Inflammatory macrophage treated with lipopolysaccharide for 1 hour (primary cell): Measurements from ENCODE around the gene WDTC1.
"Not testable (repeated sequence)": the region's sequence is repeated elsewhere in the genome, so short reads cannot be mapped to it uniquely, and the experiment has no call there.

Source experiments
- DNase-seq, 2 donors: peaks; one replicate each; pipeline ENCODE4 v3.0.0-alpha.2; 2020 to 2022

Gene WDTC1

DNA sequence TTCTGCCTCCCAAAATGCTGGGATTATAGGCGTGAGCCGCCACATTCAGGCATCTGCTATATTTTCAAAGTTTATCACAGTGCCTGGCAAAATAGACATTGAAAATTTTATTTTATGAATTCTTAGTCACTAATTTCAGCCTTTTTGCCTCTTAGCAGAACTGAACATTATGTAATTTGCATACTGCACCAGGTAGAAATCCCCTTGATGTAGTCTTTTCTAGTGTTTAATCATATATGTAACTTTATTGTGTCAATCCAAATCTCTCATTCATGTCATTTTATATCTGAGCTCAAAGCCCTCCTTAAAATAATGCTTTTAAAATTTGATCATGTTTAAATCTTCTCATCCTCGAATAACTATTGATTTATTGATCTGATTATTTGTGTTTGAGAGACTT lies 19.2 kb downstream of the WDTC1 start:
- DNase-seq, result no peak

- DNase-seq, result peak; percentile 22 to 33
Measured at GRCh38 chr1:27255136-27255535, 20.7 kb downstream of the WDTC1 start.

GRCh38 chr1:27257155-27257554 lies 22.7 kb downstream of the WDTC1 start:
- DNase-seq, result no peak

DNA sequence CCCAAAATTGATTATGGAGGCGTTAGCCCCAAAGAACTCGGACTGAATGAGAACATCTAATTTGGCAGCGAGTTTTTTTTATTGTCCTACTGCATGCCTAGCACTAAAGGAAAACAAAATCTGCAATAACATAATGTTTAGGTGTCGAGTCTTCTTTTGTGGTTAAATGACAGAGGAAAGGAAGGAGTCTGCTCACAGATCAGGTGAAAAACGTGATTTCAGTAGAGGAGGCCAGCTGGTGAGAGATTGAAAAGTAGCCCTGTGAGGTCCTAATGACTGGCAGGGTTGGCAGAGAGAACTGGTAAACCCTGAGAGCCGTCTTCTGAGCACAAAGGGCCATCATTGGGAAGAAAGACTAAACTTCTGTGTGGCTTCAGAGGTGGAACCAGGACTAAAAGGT lies 24.2 kb downstream of the WDTC1 start:
- DNase-seq, result no peak

GRCh38 chr1:27267153-27267552 lies 32.7 kb downstream of the WDTC1 start:
- no peak for DNase-seq

GRCh38 chr1:27269276-27269675 lies 34.8 kb downstream of the WDTC1 start:
- DNase-seq, result no peak

DNA sequence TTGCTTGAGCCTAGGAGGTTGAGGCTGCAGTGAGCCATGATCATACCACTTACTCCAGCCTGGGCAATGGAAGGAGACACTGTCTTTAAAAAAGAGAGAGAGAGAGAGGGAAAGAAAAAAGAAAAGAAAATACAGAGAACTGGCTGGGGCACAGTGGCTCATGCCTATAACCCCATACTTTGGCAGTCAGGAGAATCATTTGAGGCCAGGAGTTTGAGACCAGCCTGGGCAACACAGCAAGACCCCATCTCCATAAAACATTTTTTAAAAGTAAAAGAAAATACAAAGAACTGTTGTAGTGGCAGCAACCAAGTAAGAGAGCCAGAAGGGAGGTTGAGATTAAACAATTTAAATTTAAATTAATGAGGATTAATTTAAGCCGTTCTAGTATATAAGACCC lies 39.8 kb downstream of the WDTC1 start:
- DNase-seq, result no peak

DNA sequence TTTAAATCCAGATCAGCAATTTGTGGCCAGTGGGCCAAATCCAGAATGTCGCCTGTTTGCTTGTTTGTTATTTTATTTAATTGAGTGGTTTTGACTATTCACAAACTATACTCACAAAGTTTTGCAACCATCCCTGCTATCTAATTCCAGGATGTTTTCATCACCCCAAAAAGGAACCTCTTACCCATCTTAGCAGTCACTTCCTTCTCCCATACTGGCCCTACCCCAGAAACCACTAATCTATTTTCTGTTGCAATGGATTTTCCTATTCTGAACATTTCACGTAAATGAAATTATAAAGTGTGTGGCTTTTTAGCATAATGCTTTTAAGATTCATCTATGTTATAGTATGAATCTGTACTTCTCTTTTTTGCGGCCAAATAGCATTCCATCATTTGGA lies 41.3 kb downstream of the WDTC1 start:
- peak; percentile 54 to 73 for DNase-seq

GRCh38 chr1:27284425-27285273 lies 50.2 kb downstream of the WDTC1 start:
- DNase-seq, result peak; percentile 58 to 96

DNA sequence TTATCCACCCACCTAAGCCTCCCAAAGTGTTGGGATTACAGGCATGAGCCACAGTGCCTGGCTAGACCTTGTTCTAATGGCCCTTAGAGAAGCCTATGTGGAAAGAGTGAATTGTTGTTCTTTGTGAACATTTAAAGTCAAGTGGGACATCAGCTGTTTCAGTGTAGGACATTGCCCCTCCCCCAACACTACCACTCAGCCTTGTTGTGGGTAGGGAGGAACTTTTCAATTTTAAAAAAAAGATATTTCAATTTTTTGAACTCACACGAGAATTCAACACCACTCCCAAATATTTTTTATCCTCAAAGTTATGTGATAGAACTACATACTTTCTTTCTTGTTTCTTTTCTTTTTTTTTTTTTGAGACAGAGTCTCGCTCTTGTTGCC lies 50.8 kb downstream of the WDTC1 start:
- no peak for DNase-seq

DNA sequence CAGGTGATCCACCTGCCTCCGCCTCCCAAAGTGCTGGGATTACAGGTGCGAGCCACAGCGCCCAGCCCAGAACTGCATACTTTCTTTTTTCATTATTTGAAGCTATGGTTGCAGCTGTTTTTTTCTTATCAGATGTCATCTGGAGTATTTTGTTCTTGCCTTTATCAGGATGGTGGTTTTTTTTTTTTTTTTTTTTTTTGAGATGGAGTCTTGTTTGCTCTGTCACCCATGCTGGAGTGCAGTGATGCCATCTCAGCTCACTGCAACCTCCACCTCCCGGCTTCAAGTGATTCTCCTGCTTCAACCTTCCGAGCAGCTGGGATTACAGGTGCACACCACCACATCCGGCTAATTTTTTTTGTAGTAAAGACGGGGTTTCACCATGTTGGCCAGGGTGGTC lies 51.4 kb downstream of the WDTC1 start:
- DNase-seq, result not testable (repeated sequence)

DNA sequence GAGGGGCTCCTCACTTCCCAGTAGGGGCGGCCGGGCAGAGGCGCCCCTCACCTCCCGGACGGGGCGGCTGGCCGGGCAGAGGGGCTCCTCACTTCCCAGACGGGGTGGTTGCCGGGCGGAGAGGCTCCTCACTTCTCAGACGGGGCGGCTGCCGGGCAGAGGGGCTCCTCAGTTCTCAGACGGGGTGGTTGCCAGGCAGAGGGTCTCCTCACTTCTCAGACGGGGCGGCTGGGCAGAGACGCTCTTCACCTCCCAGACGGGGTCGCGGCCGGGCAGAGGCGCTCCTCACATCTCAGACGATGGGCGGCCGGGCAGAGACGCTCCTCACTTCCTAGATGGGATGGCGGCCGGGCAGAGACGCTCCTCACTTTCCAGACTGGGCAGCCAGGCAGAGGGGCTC lies 54.7 kb downstream of the WDTC1 start:
- not testable (repeated sequence) for DNase-seq

DNA sequence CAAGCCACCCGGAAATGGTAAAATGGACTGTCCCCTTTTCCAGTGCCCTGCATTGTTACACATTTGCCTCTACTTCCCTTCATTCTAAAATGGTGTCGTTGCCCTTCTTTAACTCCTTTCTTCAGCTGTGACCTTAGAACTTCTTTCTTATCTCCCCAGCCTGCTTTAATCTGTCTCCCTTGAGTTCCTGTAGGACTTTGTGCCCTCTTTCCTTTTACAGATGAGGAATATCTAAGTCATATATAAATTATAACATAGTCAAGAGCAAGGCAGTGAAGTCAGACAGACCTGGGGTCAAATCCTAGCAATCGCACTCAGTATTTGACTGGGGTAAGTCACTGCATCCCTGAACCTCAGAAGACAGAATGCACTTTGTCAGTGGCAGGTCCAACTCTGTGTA lies 56.1 kb downstream of the WDTC1 start:
- no peak for DNase-seq

GRCh38 chr1:27292106-27292505 lies 57.7 kb downstream of the WDTC1 start:
- no peak for DNase-seq

- DNase-seq, result no peak
Measured at GRCh38 chr1:27293915-27294314, 59.5 kb downstream of the WDTC1 start.

GRCh38 chr1:27296773-27297291 lies 62.4 kb downstream of the WDTC1 start:
- DNase-seq, result peak; percentile 7 to 81

DNA sequence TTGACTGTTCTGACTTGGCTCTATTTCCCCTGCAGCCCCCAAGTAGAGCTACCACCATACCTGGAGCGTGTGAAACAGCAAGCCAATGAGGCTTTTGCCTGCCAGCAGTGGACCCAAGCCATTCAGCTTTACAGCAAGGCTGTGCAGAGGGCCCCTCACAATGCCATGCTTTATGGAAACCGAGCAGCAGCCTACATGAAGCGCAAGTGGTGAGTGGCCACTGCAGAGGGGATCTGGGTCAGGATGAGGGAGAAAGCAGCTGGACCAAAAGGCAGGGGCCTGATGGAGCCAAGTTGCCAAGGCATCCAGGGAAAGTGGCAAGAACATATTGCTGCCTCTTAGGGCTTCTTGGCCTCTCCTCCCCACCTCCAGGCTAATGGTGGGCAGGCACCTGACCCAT lies 63.5 kb downstream of the WDTC1 start:
- DNase-seq, result no peak

DNA sequence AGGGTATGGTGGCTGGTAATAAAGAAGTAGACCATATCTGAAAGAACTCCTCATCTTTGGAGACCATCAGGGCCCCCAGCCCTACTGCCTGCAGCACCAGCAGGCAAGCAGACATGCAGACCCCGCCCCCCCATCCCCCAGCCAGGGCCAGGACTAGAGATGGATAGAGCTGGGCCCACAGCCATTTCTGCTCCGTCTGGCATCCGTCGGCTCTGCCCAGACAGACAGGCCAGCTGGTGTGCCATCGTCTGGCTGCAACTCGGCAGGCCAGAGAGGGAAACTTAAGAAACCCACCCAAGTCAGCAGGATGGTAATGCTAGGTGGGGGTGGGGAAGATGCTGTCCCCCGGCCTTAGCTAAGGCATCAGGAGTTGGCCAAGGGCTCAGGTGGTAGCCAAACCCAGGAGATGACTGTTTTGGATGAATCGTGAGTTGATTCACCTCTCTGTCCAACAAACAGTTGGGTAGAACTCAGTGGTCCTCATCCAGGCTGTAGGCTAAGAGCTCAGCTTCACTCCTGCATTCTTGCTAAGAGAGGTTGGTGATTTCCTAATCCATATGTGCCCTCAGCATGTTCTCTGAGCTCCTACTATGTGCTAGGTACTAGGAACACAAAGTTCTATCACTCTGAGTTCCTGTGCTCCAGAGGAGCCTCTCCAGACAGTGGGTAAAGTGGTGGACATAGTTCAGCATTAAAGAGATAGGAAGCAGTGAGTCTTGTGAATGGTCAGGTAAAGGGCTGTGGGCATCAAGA lies 64.4 kb downstream of the WDTC1 start:
- DNase-seq, result no peak

GRCh38 chr1:27299385-27300271 lies 65.2 kb downstream of the WDTC1 start:
- peak; percentile 25 to 35 for DNase-seq

- DNase-seq, result peak; percentile 74 to 91
Measured at GRCh38 chr1:27300341-27301051, 66.1 kb downstream of the WDTC1 start.

- no peak for DNase-seq
Measured at GRCh38 chr1:27301052-27301422, 66.6 kb downstream of the WDTC1 start.

DNA sequence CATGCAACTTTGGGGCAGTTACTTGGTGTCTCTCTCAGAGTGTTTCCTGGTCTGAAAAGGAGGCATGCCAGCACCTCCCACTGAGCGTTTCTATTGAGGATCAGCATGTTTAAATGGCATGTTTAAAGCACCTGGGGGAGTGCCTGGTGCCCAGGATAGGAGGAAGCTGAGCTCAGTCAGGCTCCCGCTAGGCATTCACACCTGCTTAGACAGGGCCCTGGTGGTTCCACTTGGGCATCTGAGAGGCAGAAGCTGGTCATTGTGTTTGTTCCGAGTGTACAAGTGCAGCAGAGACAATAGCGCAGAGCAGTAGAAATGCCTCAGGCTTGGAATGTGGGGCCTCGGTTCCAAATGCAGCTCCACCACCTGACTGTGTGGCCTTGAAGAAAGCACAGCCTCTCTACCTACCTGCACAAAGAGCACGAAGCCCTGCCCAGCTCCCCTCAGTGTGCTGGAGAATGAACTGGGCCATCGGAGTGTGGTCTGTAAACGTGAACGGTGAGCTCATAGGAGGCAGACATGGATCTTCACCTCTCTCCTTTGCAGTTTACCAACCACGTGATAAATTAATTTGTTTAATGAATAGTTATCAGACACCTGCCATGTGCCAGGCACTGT lies 67.3 kb downstream of the WDTC1 start:
- DNase-seq, result no peak
